Aorta (tissue), 5 donors: ENCODE results near the gene FCER1G. TPM values are rescaled to one million over a fixed set of nuclear protein-coding genes. Genes with fewer than 3 reads are reported as not detected.

Experiments used
- ATAC-seq: fragments of 200-7000 bp; cut with Tn5 transposase; one replicate; pipeline ENCODE4 v1.9.1; 2022; ENCODE audit warnings: moderate library complexity; ENCODE audit not compliant: low FRiP score
- DNase-seq, 2 donors: peaks; one replicate each; pipeline ENCODE4 v3.0.0-alpha.2; 2020
- H3K27ac ChIP-seq, 2 donors: one replicate each; pipeline ENCODE4 v1.5.1; 2013; ENCODE audit warnings: low read length in 2 of 2, mild to moderate bottlenecking in 2 of 2, moderate library complexity in 2 of 2, control low read depth in 1 of 2, inconsistent platforms in 1 of 2, low read depth in 1 of 2
- H3K27me3 ChIP-seq, 2 donors: one replicate each; pipeline ENCODE4 v1.6.1; 2013; ENCODE audit warnings: control low read depth in 1 of 2, low read length in 1 of 2, mild to moderate bottlenecking in 1 of 2, moderate library complexity in 1 of 2; ENCODE audit not compliant: insufficient read depth in 2 of 2, control insufficient read depth in 1 of 2
- H3K36me3 ChIP-seq, 2 donors: one replicate each; pipeline ENCODE4 v1.6.1; 2013; ENCODE audit warnings: control low read depth in 1 of 2, low read length in 1 of 2, mild to moderate bottlenecking in 1 of 2; ENCODE audit not compliant: insufficient read depth in 2 of 2, control insufficient read depth in 1 of 2
- H3K4me1 ChIP-seq, 2 donors: one replicate each; pipeline ENCODE4 v1.6.1; 2013; ENCODE audit warnings: low read length in 2 of 2, control low read depth in 1 of 2, mild to moderate bottlenecking in 1 of 2, moderate library complexity in 1 of 2; ENCODE audit not compliant: insufficient read depth in 2 of 2, control insufficient read depth in 1 of 2
- H3K4me3 ChIP-seq, 2 donors: one replicate each; pipeline ENCODE4 v1.5.1; 2013; ENCODE audit warnings: low read length in 2 of 2, control low read depth in 1 of 2, mild to moderate bottlenecking in 1 of 2
- H3K9me3 ChIP-seq: one replicate; pipeline ENCODE4 v1.6.1; 2013; ENCODE audit warnings: mild to moderate bottlenecking, low read length; ENCODE audit not compliant: control insufficient read depth
- WGBS, 2 donors: extraction: QIAGEN DNeasy Blood & Tissue Kit; methylation state at CpG; one replicate each; pipeline ENCODE4 v1.1.7; 2013; 5-methylcytosine and 5-hydroxymethylcytosine counted together
- intact Hi-C, 2 donors: fragments of 100-400 bp; cut with DNase I; formaldehyde crosslinking; loops; one replicate each; pipeline versions ENCODE4 v1.14.2 to v1.15.0; 2022
- polyA plus RNA-seq, 2 donors: library from polyadenylated mRNA; stranded (reverse); fragments of 200-250 nt; gene quantifications; one replicate each; pipeline ENCODE4 v1.2.3, GENCODE V29; 2013
- total RNA-seq, 2 donors: library from RNA; stranded (reverse); fragmentation: NEBNext Ultra II Directional; extraction: Animal tissue kit (Norgen Biotek cat#: 25700); gene quantifications; one replicate each; pipeline ENCODE4 v1.2.1, GENCODE V29; 2021
- donor health status: healthy with polysubstance abuse.
- donor health status: Bipolar disorder and iron deficiency.
- donor health status: DM: no; HTN: no; CAD: no.
- donor health status: DM: no; HTN: no; CAD: no.
- donor health status: DM: yes; HTN: yes; CAD: no.

FCER1G gene
- total and polyA plus RNA-seq, 4 donors: 35.7 to 154 (median 69.1) TPM

GRCh38 chr1:161227196-161227871, 12.2 kb downstream of the FCER1G start:
- Histone ChIP-seq H3K9me3 (no peaks in the 10 kb centered on the region), H3K4me3 (no peak overlapping the region), H3K27me3 (no peaks in the 10 kb centered on the region), H3K4me1 (no peaks in the 10 kb centered on the region), H3K27ac (no peak overlapping the region), H3K36me3 (peaks cover 0 to 2% of the 10 kb centered on the region in 2 donors)
- 50 to 53% methylated on average over 11 of the region's 11 CpGs for WGBS, 2 donors
- DNase-seq (peak; percentile 89 to 95), ATAC-seq (peak; percentile 77)
- intact Hi-C loops: loop anchor here (2.0 to 5.0 kb wide), 4 partner anchors 85 to 155 kb away; partner anchors contain the start of genes CFAP126 (in 2 of the 2) and SDHC (in 2 of the 2)

DNA sequence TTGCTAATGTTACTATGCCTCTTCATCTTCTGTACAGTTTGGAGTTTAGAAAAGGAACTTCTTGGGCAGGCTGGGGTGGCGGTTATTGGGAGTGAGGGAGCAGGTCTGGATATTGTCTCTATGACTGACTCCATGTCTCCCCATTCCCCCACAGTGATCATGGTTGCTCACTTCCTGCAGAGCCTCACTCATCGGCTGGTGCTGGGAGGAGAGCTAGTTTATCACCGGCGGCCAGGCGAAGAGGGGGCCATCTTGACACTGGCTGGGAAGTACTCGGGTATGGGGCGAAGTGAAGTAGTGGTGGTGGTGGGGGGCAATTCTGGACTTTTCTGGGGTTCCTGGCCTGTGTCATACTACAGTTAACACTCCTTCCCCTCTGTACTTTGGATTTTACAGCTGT, 12.9 kb downstream of the FCER1G start:
- no peak for ATAC-seq
- peaks cover 0 to 2% of the 10 kb centered on the region in 2 donors for H3K36me3 ChIP-seq
- H3K4me3 ChIP-seq: no peak overlapping the region

DNA sequence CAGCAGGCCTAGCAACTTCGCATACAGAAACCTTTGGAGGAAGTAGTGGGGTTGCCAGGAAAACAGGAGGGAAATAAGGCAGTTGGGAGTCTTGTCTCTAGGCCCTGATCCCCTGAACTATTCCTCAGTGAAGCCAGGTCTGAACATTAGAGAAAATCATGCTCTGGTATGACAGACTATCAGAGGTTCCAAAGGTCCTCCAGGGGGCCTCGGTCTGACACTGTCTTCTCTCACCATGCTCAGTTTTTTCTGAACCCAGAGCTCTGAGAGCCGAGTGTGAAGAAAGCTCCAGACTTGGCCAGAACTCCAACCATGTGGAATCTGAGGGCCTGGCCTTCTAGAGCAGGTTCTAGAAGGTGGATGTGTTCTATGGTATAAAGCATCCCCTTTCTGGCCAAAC, 14.8 kb downstream of the FCER1G start:
- H3K36me3 ChIP-seq: peaks cover 0 to 2% of the 10 kb centered on the region in 2 donors
- H3K4me1 ChIP-seq: no peaks in the 10 kb centered on the region
- no peak for ATAC-seq
- DNase-seq: no peak
- no peak overlapping the region for H3K4me3 ChIP-seq
- no peaks in the 10 kb centered on the region for H3K9me3 ChIP-seq
- intact Hi-C loops: loop anchor here (5.0 kb wide), 2 partner anchors 82 to 137 kb away; partner anchors contain the start of genes CFAP126 (in 2 of the 2) and SDHC (in 1 of the 2)
- no peak overlapping the region for H3K27ac ChIP-seq
- no peaks in the 10 kb centered on the region for H3K27me3 ChIP-seq
- WGBS, 2 donors: 54 to 56% methylated on average over 3 of the region's 3 CpGs

More for the DNA sequence above, 12.9 kb downstream of the FCER1G start:
- intact Hi-C loops: loop anchor here (5.0 kb wide), 2 partner anchors 84 to 139 kb away; partner anchors contain the start of genes CFAP126 (in 2 of the 2) and SDHC (in 1 of the 2)
- H3K9me3 ChIP-seq: no peaks in the 10 kb centered on the region
- H3K4me1 ChIP-seq: no peaks in the 10 kb centered on the region
- no peak overlapping the region for H3K27ac ChIP-seq
- H3K27me3 ChIP-seq: no peaks in the 10 kb centered on the region
- WGBS, 2 donors: 94 to 98% methylated on average over 7 of the region's 7 CpGs
- peak in 1 of 2 donors; percentile 49 for DNase-seq

DNA sequence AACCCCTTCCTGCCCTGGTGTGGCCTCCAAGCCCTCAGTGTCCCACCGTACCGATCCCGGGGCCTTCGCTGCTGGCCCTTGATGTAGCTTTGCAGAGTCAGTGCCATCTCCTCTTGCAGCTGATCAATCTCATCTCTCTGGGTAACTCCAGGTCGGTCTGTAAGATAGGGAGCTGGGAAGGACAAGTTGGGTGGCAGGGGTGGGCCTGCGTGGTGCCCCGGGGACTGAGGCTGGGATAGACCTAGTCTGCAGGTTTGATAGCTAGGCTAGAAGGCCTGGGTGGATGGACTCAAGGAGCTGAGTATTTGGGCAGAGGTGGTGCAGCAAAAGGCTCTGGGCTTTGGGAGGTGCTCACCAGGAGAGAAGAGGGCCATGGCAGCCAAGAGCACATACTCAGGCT, 15.7 kb downstream of the FCER1G start:
- Histone ChIP-seq H3K4me1 (no peaks in the 10 kb centered on the region), H3K4me3 (no peak overlapping the region), H3K9me3 (no peaks in the 10 kb centered on the region), H3K36me3 (peaks cover 0 to 2% of the 10 kb centered on the region in 2 donors), H3K27me3 (no peaks in the 10 kb centered on the region), H3K27ac (no peak overlapping the region)
- ATAC-seq (no peak), DNase-seq (no peak)
- intact Hi-C loops: no loop called here
- 93 to 97% methylated on average over 7 of the region's 7 CpGs for WGBS, 2 donors

GRCh38 chr1:161233102-161233501, 18.0 kb downstream of the FCER1G start:
- H3K9me3 ChIP-seq: no peaks in the 10 kb centered on the region
- ATAC-seq: no peak
- no peaks in the 10 kb centered on the region for H3K27me3 ChIP-seq
- intact Hi-C loops: no loop called here
- no peak for DNase-seq
- 79% methylated on average over 9 of the region's 9 CpGs for WGBS, 2 donors
- H3K4me3 ChIP-seq: no peak overlapping the region
- no peak overlapping the region for H3K27ac ChIP-seq
- H3K4me1 ChIP-seq: no peaks in the 10 kb centered on the region
- peaks cover 0 to 2% of the 10 kb centered on the region in 2 donors for H3K36me3 ChIP-seq

DNA sequence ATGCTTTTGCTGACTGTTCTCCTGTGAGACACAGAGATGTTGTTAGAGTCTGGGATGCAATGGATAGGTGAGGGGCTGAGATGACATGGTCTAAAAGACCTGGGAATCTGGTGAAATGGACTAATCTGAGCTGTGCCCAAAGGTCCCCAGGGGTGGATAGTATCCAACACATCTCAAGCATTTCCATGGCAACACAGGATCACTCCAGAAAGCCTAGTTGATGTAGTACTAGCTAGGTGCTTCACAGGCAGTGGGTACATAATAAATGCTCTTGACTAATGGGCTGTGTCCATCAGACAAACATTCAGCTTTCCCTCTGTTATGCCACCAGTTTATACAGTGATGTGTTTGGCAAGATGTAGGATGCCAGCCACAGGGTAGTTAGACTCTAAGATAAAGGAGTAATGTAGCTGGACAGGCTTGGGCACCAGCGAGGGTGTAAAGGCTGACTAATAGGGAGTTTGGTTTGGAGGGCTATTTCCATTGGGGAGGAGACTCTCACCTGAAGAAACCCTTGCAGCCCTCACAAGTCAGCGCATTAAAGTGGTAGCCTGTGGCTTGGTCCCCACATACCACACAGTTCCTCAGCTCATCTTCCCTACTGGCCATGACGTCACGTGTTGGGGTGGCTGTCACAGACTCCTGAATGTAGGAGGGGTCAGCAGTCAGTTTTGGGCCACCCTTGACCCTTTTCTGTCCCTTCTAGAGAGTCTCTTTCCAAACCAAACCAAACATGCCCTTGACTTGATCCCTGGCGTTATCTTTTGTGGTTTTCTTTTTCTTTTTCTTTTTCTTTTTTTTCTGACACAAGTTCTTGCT, 21.1 kb downstream of the FCER1G start:
- no peaks in the 10 kb centered on the region for H3K9me3 ChIP-seq
- 76 to 79% methylated on average over 5 of the region's 5 CpGs for WGBS, 2 donors
- no peaks in the 10 kb centered on the region for H3K27me3 ChIP-seq
- H3K36me3 ChIP-seq: no peaks in the 10 kb centered on the region
- no peak overlapping the region for H3K4me3 ChIP-seq
- H3K4me1 ChIP-seq: no peaks in the 10 kb centered on the region
- H3K27ac ChIP-seq: no peak overlapping the region
- intact Hi-C loops: no loop called here
- DNase-seq: no peak
- no peak for ATAC-seq

- Histone ChIP-seq H3K27me3 (no peaks in the 10 kb centered on the region), H3K4me3 (no peak within 1 kb of the TSS), H3K27ac (no peak within 1 kb of the TSS), H3K4me1 (no peaks in the 10 kb centered on the region), H3K9me3 (no peaks in the 10 kb centered on the region), H3K36me3 (no peaks in the 10 kb centered on the region)
- no peak for DNase-seq
- no peak for ATAC-seq
- 64% methylated on average over 4 of the region's 4 CpGs for WGBS, 2 donors
- intact Hi-C loops: no loop called here
Measured at GRCh38 chr1:161238039-161238473, 23.0 kb downstream of the FCER1G start, which contains the start of gene NR1I3. Gene NR1I3, minus strand, starts transcription at chr1:161238203. Its CDS starts 1,638 bp downstream, at chr1:161236565.

DNA sequence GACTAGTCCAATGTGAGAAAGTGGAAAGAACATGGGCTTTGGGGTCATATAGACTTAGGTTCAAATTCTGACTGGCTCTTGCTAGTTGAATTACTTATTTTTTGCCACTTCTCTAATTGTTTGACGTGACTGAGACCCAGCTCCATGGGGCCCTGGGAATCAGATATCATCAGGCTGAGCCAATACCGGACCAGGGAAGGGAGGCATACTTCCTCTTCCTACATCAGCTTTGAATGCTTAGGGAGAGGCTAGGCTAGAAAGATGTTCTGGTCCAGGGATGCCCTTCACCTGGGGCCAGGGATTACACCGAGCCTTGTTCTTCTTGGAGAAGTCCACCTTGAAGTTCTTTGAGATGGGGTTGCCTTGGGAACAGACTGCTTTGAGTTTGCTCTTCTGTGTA, 26.6 kb downstream of the FCER1G start:
- intact Hi-C loops: no loop called here
- DNase-seq (no peak), ATAC-seq (no peak)
- Histone ChIP-seq H3K36me3 (no peaks in the 10 kb centered on the region), H3K4me1 (no peaks in the 10 kb centered on the region), H3K27me3 (no peaks in the 10 kb centered on the region), H3K9me3 (no peaks in the 10 kb centered on the region), H3K4me3 (no peak overlapping the region), H3K27ac (no peak overlapping the region)
- WGBS, 2 donors: 65 to 68% methylated on average over 3 of the region's 3 CpGs
